GM12892 (cell line): Measurements from ENCODE around the gene REXO1.

ENCODE experiments used
- POLR2A ChIP-seq: IDR thresholded peaks from 2 replicates; pipeline ENCODE4 v1.6.1; 2011; ENCODE audit warnings: low read depth, low read length, control low read depth
- POLR2AphosphoS5 ChIP-seq: IDR thresholded peaks from 2 replicates; pipeline ENCODE4 v1.6.1; 2011; ENCODE audit warnings: low read depth, low read length, control low read depth

- TF ChIP-seq POLR2A (peak; percentile 55; the same call in 1 of the 2 replicates), POLR2AphosphoS5 (peak; percentile 54; the same call in 1 of the 2 replicates)
These were observed 16.3 kb upstream of the REXO1 start for GRCh38 chr19:1864480-1865171.
